B cell (primary cell): ENCODE data around the gene PAPPA. TPM values are rescaled to one million over a fixed set of nuclear protein-coding genes. Genes with fewer than 3 reads are reported as not detected.

Experiments used
- ATAC-seq: fragments of 200-7000 bp; cut with Tn5 transposase; one replicate; pipeline ENCODE4 v1.10.0; 2021; ENCODE audit warnings: low read depth, mild to moderate bottlenecking, moderate number of reproducible peaks, moderate library complexity
- CTCF ChIA-PET: fragments of 350-600 bp; sonication (Branson Sonifier 250); formaldehyde crosslinking; loops from one replicate; lab custom pipeline; 2021; ENCODE audit warnings: antibody characterized with exemption, inconsistent platforms; lab: Charles Lee
- POLR2A ChIA-PET: fragments of 350-600 bp; sonication (Branson Sonifier 250); formaldehyde crosslinking; loops from one replicate; lab custom pipeline; 2021; ENCODE audit warnings: antibody characterized with exemption; lab: Charles Lee
- DNase-seq: peaks from one replicate; pipeline ENCODE4 v3.0.0; 2013
- H2AFZ ChIP-seq: 2 replicates; pipeline ENCODE4 v1.6.1; 2012; ENCODE audit warnings: mild to moderate bottlenecking, low read depth, low read length; ENCODE audit not compliant: insufficient read depth, poor library complexity, severe bottlenecking
- H3K27ac ChIP-seq, 2 donors: 1 replicate in 1 of 2; 2 replicates in 1 of 2; pipeline ENCODE4 v1.5.1; 2012 to 2013; ENCODE audit warnings: low read length in 2 of 2, mild to moderate bottlenecking in 2 of 2, moderate library complexity in 1 of 2
- H3K27me3 ChIP-seq, 4 experiments: fragments of 200-600 bp in 1 of 4; sonication (generic) in 1 of 4; replicated peaks in 1 of 4; 1 replicate in 2 of 4; 2 replicates in 2 of 4; pipeline versions ENCODE4 v1.6.1 to v1.7.0; 2013 to 2016; ENCODE audit warnings: low read length in 3 of 4, mild to moderate bottlenecking in 2 of 4, mixed read lengths in 1 of 4, moderate library complexity in 1 of 4; ENCODE audit not compliant: insufficient read depth in 4 of 4, control insufficient read depth in 3 of 4; ENCODE audit errors: control extremely low read depth in 1 of 4
- H3K36me3 ChIP-seq, 2 experiments: replicated peaks in 1 of 2; 1 replicate in 1 of 2; 2 replicates in 1 of 2; pipeline versions ENCODE4 v1.6.1 to v1.7.1; 2013; ENCODE audit warnings: low read length in 1 of 2; ENCODE audit not compliant: insufficient read depth in 2 of 2, control insufficient read depth in 1 of 2; ENCODE audit errors: control extremely low read depth in 1 of 2, extremely low read depth in 1 of 2
- H3K4me1 ChIP-seq, 2 donors: fragments of 200-600 bp in 1 of 2; sonication (generic) in 1 of 2; 1 replicate in 1 of 2; 2 replicates in 1 of 2; pipeline versions ENCODE4 v1.5.1 to v1.6.1; 2013 to 2017; ENCODE audit warnings: low read length in 2 of 2; ENCODE audit not compliant: control insufficient read depth in 2 of 2, insufficient read depth in 2 of 2
- H3K4me2 ChIP-seq: replicated peaks from 2 replicates; pipeline ENCODE3; 2012; ENCODE audit warnings: mild to moderate bottlenecking, low read depth, low read length; ENCODE audit not compliant: poor library complexity, severe bottlenecking
- H3K4me3 ChIP-seq, 5 experiments: fragments of 200-600 bp in 1 of 5; sonication (generic) in 1 of 5; 1 replicate in 3 of 5; 2 replicates in 2 of 5; pipeline versions ENCODE4 v1.5.1 to v1.7.0; 2011 to 2016; ENCODE audit warnings: low read length in 4 of 5, mild to moderate bottlenecking in 4 of 5, low read depth in 2 of 5, control low read depth in 1 of 5, moderate library complexity in 1 of 5; ENCODE audit not compliant: insufficient read depth in 1 of 5; ENCODE audit errors: control extremely low read depth in 1 of 5, extremely low read depth in 1 of 5
- H3K79me2 ChIP-seq: fragments of 200-600 bp; sonication (generic); one replicate; pipeline ENCODE4 v1.6.0; 2016; ENCODE audit warnings: low read length; ENCODE audit not compliant: control insufficient read depth, insufficient read depth
- H3K9ac ChIP-seq: fragments of 200-600 bp; sonication (generic); 2 replicates; pipeline ENCODE4 v1.6.1; 2017; ENCODE audit warnings: mild to moderate bottlenecking, low read length, moderate library complexity
- H3K9me3 ChIP-seq, 3 donors: one replicate each; pipeline versions ENCODE4 v1.6.1 to v1.7.1; 2013; ENCODE audit warnings: low read length in 2 of 3; ENCODE audit not compliant: control insufficient read depth in 2 of 3, insufficient read depth in 1 of 3; ENCODE audit errors: control extremely low read depth in 1 of 3
- H4K20me1 ChIP-seq: 2 replicates; pipeline ENCODE4 v1.6.0; 2012; ENCODE audit warnings: mild to moderate bottlenecking, low read length; ENCODE audit not compliant: insufficient read depth, control insufficient read depth, poor library complexity, severe bottlenecking
- H3K27ac Mint-ChIP-seq: one replicate; pipeline ENCODE4 v1.8.0; 2021; ENCODE audit warnings: mixed read lengths
- H3K27me3 Mint-ChIP-seq: one replicate; pipeline ENCODE4 v1.8.0; 2021; ENCODE audit warnings: mixed read lengths
- H3K4me1 Mint-ChIP-seq: one replicate; pipeline ENCODE4 v1.8.0; 2021; ENCODE audit warnings: mixed read lengths
- H3K4me3 Mint-ChIP-seq: one replicate; pipeline ENCODE4 v1.8.0; 2021; ENCODE audit warnings: mixed read lengths
- H3K9me3 Mint-ChIP-seq: one replicate; pipeline ENCODE4 v1.8.0; 2022; ENCODE audit warnings: mixed read lengths; ENCODE audit not compliant: insufficient read depth
- EZH2 ChIP-seq: IDR thresholded peaks from 2 replicates; pipeline ENCODE4 v1.6.1; 2012; ENCODE audit warnings: borderline replicate concordance, low read depth, mild to moderate bottlenecking, moderate library complexity, low read length; ENCODE audit not compliant: insufficient read depth, poor library complexity, severe bottlenecking
- WGBS: methylation state at CpG from one replicate; pipeline ENCODE4 v1.1.5; 2013; ENCODE audit warnings: missing lambda C conversion rate; ENCODE audit not compliant: insufficient coverage; 5-methylcytosine and 5-hydroxymethylcytosine counted together
- intact Hi-C: fragments of 100-400 bp; cut with micrococcal nuclease; formaldehyde crosslinking; loops from one replicate; pipeline ENCODE4 v1.10.0; 2022
- polyA plus RNA-seq: library from polyadenylated mRNA; depleted of rRNA; stranded (reverse); fragments of >200 nt; gene quantifications from 2 replicates; pipeline ENCODE4 v1.2.3, GENCODE V29; 2012
- total RNA-seq, 2 donors: library from RNA; stranded (reverse); fragments of 120-200 nt in 1 of 2; gene quantifications; 1 replicate in 1 of 2; 2 replicates in 1 of 2; pipeline versions ENCODE4 v1.2.3 to v1.2.4, GENCODE V29; 2013 to 2022
- TF ChIP-seq, protein P1 (sequence below): fragments of 200-600 bp; IDR thresholded peaks from one replicate; pipeline ENCODE4 v1.8.0; 2022; ENCODE audit warnings: antibody characterized with exemption, mild to moderate bottlenecking

PAPPA gene
- total and polyA plus RNA-seq, 2 donors (not counting 1 experiment from before 2014, with no cell fraction given), result not detected

GRCh38 chr9:116344416-116344815 lies 190.8 kb downstream of the PAPPA start:
- no peaks in the 10 kb centered on the region for H4K20me1 ChIP-seq
- ChIA-PET POLR2A (no interaction called here), CTCF (no interaction called here)
- H3K27ac ChIP-seq, result no peak overlapping the region
- no peak overlapping the region for H3K4me2 ChIP-seq
- no peaks in the 10 kb centered on the region for H3K27me3 Mint-ChIP-seq
- no peaks in the 10 kb centered on the region for H3K4me1 Mint-ChIP-seq
- DNase-seq (no peak), ATAC-seq (no peak)
- no peaks in the 10 kb centered on the region for H3K9me3 ChIP-seq
- H2AFZ ChIP-seq, result no peak overlapping the region
- H3K4me1 ChIP-seq, result no peaks in the 10 kb centered on the region
- no peak overlapping the region for H3K27ac Mint-ChIP-seq
- no peaks in the 10 kb centered on the region for H3K36me3 ChIP-seq
- TF ChIP-seq EZH2, result no peak
- TF ChIP-seq, protein P1, sequence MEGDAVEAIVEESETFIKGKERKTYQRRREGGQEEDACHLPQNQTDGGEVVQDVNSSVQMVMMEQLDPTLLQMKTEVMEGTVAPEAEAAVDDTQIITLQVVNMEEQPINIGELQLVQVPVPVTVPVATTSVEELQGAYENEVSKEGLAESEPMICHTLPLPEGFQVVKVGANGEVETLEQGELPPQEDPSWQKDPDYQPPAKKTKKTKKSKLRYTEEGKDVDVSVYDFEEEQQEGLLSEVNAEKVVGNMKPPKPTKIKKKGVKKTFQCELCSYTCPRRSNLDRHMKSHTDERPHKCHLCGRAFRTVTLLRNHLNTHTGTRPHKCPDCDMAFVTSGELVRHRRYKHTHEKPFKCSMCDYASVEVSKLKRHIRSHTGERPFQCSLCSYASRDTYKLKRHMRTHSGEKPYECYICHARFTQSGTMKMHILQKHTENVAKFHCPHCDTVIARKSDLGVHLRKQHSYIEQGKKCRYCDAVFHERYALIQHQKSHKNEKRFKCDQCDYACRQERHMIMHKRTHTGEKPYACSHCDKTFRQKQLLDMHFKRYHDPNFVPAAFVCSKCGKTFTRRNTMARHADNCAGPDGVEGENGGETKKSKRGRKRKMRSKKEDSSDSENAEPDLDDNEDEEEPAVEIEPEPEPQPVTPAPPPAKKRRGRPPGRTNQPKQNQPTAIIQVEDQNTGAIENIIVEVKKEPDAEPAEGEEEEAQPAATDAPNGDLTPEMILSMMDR, result no peak
- H3K79me2 ChIP-seq, result no peaks in the 10 kb centered on the region
- no peak overlapping the region for H3K9ac ChIP-seq
- WGBS, result 96% methylated on average over 10 of the region's 10 CpGs
- H3K4me3 Mint-ChIP-seq, result no peak overlapping the region
- peaks cover 2% of the 10 kb centered on the region for H3K9me3 Mint-ChIP-seq
- no peaks in the 10 kb centered on the region for H3K27me3 ChIP-seq
- no peak overlapping the region for H3K4me3 ChIP-seq
- intact Hi-C loops, result no loop called here

DNA sequence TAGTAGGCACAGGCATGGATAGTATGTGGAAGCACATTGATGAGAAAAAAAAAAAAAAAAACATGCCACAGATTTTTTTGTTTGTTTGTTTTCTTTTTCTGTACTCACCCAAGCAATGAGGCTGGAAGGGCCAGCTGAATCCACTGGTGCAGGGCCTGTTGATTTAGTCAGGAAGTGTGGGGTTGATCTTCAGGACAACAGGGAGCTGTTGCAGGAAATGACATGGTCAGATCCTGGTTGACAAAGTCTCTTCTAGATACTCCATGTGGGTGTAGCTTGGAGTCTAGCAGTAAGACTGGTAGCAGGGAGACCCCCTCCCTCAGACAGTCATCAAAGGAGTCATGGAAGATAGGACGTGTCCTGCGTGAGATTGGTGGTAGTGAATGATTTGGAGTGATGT lies 191.8 kb downstream of the PAPPA start:
- Histone ChIP-seq H3K27me3 (no peaks in the 10 kb centered on the region), H3K36me3 (no peaks in the 10 kb centered on the region), H3K4me1 (no peaks in the 10 kb centered on the region), H3K27ac (no peak overlapping the region), H3K4me2 (no peak overlapping the region), H3K9ac (no peak overlapping the region), H3K9me3 (no peaks in the 10 kb centered on the region), H3K4me3 (no peak overlapping the region), H3K79me2 (no peaks in the 10 kb centered on the region), H4K20me1 (no peaks in the 10 kb centered on the region), H2AFZ (no peak overlapping the region)
- Mint-ChIP-seq H3K4me1 (no peaks in the 10 kb centered on the region), H3K27me3 (no peaks in the 10 kb centered on the region), H3K9me3 (peaks cover 2% of the 10 kb centered on the region), H3K4me3 (no peak overlapping the region), H3K27ac (no peak overlapping the region)
- DNase-seq, result no peak
- intact Hi-C loops, result no loop called here
- no peak for ATAC-seq
- POLR2A ChIA-PET, result interaction anchor here (0.7 kb wide), 1 partner anchor 8 kb away, joined by 5 read pairs; no protein-coding TSS in a partner anchor
- TF ChIP-seq EZH2, result no peak
- TF ChIP-seq, protein P1, result no peak
- WGBS, result no CpG with 5 or more reads among the region's 2 CpGs
- CTCF ChIA-PET, result no interaction called here
